Type B pancreatic cell (in vitro differentiated cells): ENCODE measurements around the gene GTF2IRD1. TPM values are rescaled to one million over a fixed set of nuclear protein-coding genes. Genes with fewer than 3 reads are reported as not detected.
A peak's percentile ranks its signal among the peaks of the same experiment; 100 is the strongest.

Experiments used
- DNase-seq: peaks from one replicate; pipeline ENCODE4 v3.0.0; 2021; ENCODE audit warnings: mixed read lengths; ENCODE audit not compliant: unreplicated experiment; ENCODE audit errors: extremely low spot score
- H3K27ac Mint-ChIP-seq: 2 replicates; pipeline ENCODE4 v1.8.0; 2021; ENCODE audit warnings: mild to moderate bottlenecking, mixed read lengths
- H3K27me3 Mint-ChIP-seq: 2 replicates; pipeline ENCODE4 v1.8.0; 2021; ENCODE audit warnings: mixed read lengths
- H3K36me3 Mint-ChIP-seq: 2 replicates; pipeline ENCODE4 v1.8.0; 2021; ENCODE audit warnings: mixed read lengths
- H3K4me1 Mint-ChIP-seq: one replicate; pipeline ENCODE4 v1.8.0; 2021; ENCODE audit warnings: mixed read lengths; ENCODE audit not compliant: unreplicated experiment
- H3K4me3 Mint-ChIP-seq: 2 replicates; pipeline ENCODE4 v1.8.0; 2021; ENCODE audit warnings: mild to moderate bottlenecking, mixed read lengths
- H3K9me3 Mint-ChIP-seq: 2 replicates; pipeline ENCODE4 v1.8.0; 2021; ENCODE audit warnings: mixed read lengths
- CTCF ChIP-seq: fragments of 200-600 bp; sonication (generic); conservative IDR thresholded peaks from 2 replicates; pipeline ENCODE4 v1.5.0; 2021; ENCODE audit warnings: antibody characterized with exemption, mild to moderate bottlenecking
- total RNA-seq: library from RNA; stranded (reverse); gene quantifications from 2 replicates; pipeline ENCODE4 v1.2.1, GENCODE V29; 2021; ENCODE audit warnings: low replicate concordance

Gene GTF2IRD1
- total RNA-seq, 1 donor from 2014 or later, result 47.9 TPM

DNA sequence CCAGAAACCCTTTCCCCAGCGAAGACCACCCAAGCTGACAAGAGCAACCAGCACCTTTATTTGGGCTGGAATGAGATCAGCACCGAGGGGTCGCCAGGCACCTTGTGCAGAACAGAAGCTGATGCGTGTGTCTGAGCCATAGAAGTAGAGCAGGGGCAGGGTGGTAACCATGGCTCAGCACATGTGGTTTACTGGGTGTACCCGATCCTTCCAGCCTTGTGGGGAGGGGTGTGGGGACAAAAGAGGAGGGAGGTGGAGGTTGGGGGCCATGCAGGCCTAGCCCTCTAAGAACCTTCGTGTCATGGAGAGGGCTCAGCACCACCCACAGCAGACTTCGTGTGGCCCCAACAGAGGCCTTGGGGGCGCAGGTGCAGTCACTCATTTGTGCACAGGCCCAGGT is 119.8 kb downstream of the GTF2IRD1 start:
- Mint-ChIP-seq H3K27me3 (no peaks in the 10 kb centered on the region), H3K9me3 (no peaks in the 10 kb centered on the region), H3K4me1 (peaks cover 22% of the 10 kb centered on the region), H3K27ac (no peak overlapping the region), H3K4me3 (no peak overlapping the region), H3K36me3 (peaks cover 19% of the 10 kb centered on the region)
- TF ChIP-seq CTCF, result no peak
- DNase-seq, result no peak

DNA sequence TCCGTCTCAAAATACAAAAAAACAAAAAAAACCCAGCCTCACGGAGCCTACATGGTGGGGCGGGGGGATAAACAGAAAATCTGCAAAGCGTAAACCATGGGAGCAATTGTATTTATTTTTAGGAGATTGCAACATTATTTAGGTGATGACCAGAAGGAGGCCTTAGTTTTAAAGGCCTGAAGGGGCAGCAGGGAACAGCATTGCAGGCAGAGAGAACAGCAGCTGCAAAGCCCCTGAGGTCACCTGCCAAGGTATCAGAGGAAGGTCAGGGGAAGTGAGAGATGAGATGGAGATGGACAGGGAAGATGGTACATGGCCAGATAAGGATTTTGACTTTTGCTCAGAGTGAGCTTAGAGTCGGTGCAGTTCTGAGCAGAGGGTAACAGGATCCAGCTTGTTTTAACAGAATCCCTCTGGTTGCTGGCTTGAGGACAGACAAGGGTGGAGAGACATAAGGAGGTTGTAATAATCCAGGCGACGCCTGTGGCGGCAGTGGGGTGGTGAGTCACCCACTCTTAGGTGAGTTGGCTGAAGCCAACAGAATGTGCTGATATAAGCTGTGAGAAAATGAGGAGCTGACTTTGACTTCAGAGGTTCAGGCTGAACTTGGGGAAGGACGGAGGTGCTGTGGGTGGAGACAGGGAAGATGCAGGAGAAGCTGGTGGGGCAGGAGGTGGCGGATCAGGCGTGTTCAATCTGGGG is 121.5 kb downstream of the GTF2IRD1 start:
- Mint-ChIP-seq H3K27ac (no peak overlapping the region), H3K36me3 (peaks cover 15% of the 10 kb centered on the region), H3K9me3 (no peaks in the 10 kb centered on the region), H3K4me3 (no peak overlapping the region), H3K27me3 (no peaks in the 10 kb centered on the region), H3K4me1 (peaks cover 12% of the 10 kb centered on the region)
- DNase-seq, result no peak
- TF ChIP-seq CTCF, result no peak

DNA sequence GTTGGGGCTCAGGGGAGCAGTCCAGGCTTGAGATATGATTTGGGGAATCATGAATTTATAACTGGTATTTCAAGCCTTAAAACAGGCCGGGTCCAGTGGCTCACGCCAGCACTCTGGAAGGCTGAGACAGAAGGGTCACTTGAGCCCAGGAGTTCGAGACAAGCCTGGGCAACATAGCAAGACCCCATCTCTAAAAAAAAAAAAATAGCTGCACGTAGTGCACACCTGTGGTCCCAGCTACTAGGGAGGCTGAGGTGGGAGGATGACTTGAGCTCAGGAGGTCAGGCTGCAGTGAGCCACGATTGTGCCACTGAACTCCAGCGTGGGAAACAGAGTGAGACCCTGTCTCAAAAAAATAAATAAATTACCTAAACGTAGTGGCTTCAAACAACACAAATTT is 122.1 kb downstream of the GTF2IRD1 start:
- TF ChIP-seq CTCF, result no peak
- Mint-ChIP-seq H3K27ac (no peak overlapping the region), H3K9me3 (no peaks in the 10 kb centered on the region), H3K4me3 (no peak overlapping the region), H3K4me1 (peaks cover 17% of the 10 kb centered on the region), H3K27me3 (no peaks in the 10 kb centered on the region), H3K36me3 (peaks cover 19% of the 10 kb centered on the region)
- DNase-seq, result no peak

DNA sequence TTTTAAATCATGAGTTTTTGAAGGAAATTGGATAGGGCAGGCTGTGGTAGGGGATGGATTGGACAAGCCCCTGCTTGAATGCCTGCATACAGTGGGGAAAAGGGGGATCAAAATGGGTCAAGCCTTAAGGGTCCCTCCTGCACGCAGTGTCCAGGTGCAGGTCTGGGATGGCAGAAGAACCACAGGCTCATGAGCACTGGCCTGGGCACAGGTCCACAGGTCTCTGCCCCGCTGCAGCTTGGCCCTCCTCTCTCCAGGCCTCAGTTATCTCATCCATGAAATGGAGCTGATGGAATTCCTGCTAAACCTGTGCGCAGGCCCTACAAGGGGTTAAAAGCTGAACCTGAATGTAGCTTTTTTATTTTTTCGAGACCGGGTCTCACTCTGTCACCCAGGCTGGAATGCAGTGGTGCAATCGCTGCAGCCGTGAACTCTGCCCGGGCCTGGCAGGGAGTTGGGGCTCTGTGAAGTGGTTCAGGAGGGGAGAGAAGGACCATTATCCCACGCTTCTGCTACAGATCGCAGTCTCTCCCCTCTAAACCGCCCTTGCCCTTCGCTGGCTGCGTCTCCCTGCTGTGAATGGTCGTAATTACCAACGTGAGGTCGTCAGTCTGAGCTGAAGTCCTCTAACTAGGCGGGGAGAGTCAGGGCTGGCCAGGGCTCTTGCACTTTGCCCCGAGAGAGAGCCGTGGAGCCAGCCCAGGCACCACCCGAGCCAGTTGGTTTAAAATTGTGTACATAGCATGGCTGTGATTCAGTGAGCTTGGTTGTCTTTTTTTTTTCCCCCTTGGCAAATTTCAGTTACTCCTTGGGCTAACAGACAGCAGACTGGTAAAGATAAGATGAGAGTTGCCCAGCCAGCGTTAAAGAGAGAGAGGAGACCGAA is 126.3 kb downstream of the GTF2IRD1 start:
- no peaks in the 10 kb centered on the region for H3K27me3 Mint-ChIP-seq
- DNase-seq, result no peak

DNA sequence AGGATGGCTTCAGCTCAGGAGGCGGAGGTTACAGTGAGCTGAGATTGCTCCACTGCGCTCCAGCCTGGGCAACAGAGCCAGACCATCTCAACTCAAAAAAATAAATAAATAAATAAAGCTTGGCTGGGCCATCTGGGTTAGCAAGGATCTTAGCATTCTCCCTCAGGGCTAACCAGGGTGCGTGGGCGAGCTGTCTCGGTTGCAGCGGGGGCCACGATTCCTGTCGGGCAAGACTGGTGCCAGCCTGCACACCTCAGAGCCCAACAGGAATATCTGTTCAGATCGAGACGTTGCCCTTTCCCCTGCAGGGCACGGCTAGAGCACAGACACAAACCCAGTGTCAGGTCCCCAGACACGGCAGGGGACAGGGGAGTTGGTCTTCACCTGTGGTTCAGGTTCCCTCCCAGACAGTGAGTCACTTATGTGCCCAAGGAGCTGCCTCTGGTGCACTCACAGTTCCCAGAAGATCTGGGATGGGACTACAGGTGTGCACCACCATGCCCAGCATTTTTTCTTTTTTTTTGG is 128.3 kb downstream of the GTF2IRD1 start:
- no peak for DNase-seq
- H3K9me3 Mint-ChIP-seq, result no peaks in the 10 kb centered on the region
- no peaks in the 10 kb centered on the region for H3K27me3 Mint-ChIP-seq
- H3K36me3 Mint-ChIP-seq, result peaks cover 11% of the 10 kb centered on the region
- no peak overlapping the region for H3K4me3 Mint-ChIP-seq
- peaks cover 17% of the 10 kb centered on the region for H3K4me1 Mint-ChIP-seq
- TF ChIP-seq CTCF, result no peak
- no peak overlapping the region for H3K27ac Mint-ChIP-seq

More for the DNA sequence above, 126.3 kb downstream of the GTF2IRD1 start:
- Mint-ChIP-seq H3K9me3 (no peaks in the 10 kb centered on the region), H3K4me1 (peaks cover 9% of the 10 kb centered on the region), H3K4me3 (peak overlapping the region; percentile 62), H3K36me3 (peaks cover 17% of the 10 kb centered on the region), H3K27ac (peak overlapping the region; percentile 89)
- TF ChIP-seq CTCF, result no peak
